DMS 273 (cell line): ENCODE results near the gene NUF2.
A peak's percentile ranks its signal among the peaks of the same experiment; 100 is the strongest.
"Not testable (repeated sequence)": the region's sequence is repeated elsewhere in the genome, so short reads cannot be mapped to it uniquely, and the experiment has no call there.

Experiments used
- DNase-seq: peaks from one replicate; lab custom pipeline; 2025; ENCODE audit not compliant: unreplicated experiment; lab: John Stamatoyannopoulos, UW

NUF2 gene

DNA sequence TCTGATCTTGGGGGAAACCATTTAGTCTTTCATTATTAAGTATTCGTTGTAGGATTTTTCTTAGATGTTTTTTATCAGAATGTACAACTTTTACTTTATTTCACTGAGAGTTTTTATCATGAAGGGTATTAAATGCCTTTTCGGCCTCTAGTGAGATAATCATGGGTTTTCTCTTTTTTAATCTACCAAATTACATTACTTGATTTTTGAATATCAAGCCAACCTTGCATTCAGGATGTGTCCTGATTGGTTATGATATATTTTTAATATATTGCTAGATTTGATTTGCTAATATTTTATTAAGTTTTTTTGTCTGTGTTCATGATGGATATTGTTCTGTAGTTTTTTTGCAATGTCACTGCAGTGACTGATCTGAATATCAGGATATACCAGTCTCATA lies 9.4 kb downstream of the NUF2 start:
- DNase-seq, result no peak

GRCh38 chr1:163335216-163335615 lies 13.5 kb downstream of the NUF2 start:
- no peak for DNase-seq

- DNase-seq, result no peak
Measured at GRCh38 chr1:163337631-163338030, 15.9 kb downstream of the NUF2 start.

- DNase-seq, result no peak
Measured at GRCh38 chr1:163346326-163346870, 24.6 kb downstream of the NUF2 start.

DNA sequence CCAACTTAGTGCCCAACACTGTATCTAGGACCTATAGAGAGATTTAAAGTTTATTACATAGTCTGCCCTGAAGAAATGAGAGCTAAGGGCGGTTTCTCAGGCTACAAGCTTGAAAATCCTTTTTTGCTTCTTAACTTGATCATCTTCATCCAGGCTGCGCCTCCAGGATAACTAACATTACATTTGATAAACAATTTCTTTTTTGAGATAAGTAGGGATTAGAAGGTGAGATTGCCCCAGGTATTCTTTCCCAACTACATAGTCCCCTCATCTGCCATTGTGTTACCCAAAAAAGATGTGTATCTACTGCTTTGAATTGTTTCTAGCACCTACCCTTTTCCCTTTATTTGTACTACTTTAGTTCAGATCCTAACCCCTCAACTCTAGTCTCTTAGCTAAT lies 25.4 kb downstream of the NUF2 start:
- no peak for DNase-seq

- DNase-seq, result no peak
Measured at GRCh38 chr1:163351912-163352311, 30.2 kb downstream of the NUF2 start.

DNA sequence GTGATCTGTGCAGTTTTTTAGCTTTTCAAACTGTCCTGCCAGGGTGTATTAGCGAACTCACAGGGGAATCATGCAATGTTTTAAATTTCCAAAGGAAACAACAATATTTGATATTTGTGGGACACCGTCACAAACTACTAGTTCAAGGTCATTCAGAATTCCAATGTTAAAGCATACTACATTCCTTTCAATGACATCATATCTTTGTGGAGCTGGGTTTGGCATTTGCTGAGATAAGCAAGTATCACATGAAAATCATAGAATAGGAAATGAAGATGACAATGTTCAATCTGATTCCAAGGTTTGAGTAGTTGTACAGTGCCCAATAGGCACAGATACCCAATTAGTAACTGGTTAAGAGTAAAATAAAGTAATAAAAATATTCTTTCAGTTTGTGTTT lies 35.6 kb downstream of the NUF2 start:
- DNase-seq, result no peak

DNA sequence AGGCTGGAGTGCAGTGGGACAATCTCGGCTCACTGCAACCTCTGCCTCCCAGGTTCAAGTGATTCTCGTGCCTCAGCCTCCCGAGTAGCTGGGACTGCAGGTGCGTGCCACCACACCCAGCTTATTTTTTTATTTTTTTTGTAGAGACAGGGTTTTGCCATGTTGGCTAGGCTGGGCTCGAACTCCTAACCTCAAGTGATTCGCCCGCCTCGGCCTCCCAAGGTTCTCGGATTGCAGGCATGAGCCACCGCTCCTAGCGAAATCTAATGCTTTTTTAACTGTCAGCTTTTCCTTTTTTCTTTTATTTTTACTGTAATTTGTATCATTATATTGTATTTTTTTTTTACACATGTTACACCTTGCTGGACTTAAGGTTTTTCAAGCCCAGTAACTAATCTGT lies 36.4 kb downstream of the NUF2 start:
- DNase-seq, result not testable (repeated sequence)

DNA sequence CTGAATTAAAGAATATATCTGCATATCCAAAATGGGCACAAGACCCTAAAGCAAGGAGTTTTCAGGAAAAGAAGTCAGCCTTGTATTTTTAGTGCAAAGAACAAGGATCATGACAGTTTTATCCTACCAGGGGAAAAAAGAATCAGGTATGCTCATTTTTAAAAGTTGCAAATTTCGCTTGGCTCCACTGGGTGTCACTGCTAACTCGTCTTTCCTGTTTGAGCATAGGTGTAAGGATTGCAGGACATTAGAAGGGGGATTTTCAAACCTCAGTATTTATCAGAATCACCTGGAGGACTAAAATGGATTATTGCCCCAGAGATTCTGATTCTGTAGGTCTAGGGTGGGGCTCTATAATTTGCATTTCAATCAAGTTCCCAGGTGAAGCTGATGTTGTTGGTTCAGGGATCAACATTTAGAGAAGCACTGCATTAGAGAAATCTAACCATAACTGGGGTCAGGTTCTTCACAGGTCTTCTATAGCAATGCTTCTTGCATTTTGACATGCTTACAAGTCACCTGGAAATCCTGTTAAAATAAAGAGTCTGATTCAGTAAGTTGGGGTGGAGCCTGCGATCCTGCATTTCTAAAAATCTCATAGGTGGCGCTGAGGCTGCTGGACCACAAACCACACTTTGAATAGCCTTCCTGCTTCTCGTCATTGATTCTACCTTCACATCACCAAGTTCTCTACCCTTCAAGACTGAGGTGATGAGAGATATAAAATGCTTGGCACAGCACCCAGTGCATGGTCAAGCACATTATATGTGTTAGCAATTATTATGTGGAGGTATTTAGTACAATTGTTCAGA lies 39.6 kb downstream of the NUF2 start:
- DNase-seq, result peak; percentile 47

GRCh38 chr1:163365186-163365585 lies 43.4 kb downstream of the NUF2 start:
- DNase-seq, result no peak

- DNase-seq, result no peak
Measured at GRCh38 chr1:163366555-163366954, 44.8 kb downstream of the NUF2 start.

DNA sequence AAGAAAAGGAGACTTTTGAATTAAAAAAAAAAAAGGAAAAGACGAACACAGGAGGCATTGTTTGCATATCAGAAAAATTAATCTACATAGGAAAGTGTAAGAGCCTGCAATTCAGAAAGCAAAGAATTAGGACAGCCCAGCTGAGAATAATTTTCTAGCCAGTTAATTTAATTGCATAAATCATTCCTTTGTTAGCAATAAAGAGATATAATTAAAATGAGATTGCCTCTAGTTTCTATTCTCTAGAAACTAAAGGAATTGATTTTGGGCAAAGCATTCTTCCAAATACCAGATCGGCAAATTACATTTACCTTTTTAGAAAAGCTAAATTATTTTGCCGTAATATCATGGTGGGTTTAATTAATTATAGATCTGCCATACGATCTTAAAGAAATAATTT lies 46.0 kb downstream of the NUF2 start:
- DNase-seq, result no peak

GRCh38 chr1:163372576-163372975 lies 50.8 kb downstream of the NUF2 start:
- DNase-seq, result no peak

- DNase-seq, result no peak
Measured at GRCh38 chr1:163378554-163378953, 56.8 kb downstream of the NUF2 start.

DNA sequence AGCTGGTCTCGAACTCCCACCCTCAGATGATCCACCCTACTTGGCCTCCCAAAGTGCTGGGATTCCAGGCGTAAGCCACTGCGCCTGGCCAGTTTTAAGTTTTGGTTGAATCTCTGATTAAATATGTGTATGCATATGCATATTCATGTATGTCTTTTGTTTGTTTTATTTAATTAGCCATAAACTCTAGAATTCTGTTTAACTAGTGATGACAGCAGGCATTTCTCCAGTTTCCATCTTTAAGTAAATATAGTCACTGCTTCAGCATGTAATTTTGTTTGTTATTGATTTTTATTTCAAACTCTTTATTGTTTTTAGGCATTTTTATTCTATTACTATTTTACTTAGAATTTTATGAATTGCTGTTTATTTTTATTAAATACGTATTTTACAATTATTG lies 58.0 kb downstream of the NUF2 start:
- no peak for DNase-seq

DNA sequence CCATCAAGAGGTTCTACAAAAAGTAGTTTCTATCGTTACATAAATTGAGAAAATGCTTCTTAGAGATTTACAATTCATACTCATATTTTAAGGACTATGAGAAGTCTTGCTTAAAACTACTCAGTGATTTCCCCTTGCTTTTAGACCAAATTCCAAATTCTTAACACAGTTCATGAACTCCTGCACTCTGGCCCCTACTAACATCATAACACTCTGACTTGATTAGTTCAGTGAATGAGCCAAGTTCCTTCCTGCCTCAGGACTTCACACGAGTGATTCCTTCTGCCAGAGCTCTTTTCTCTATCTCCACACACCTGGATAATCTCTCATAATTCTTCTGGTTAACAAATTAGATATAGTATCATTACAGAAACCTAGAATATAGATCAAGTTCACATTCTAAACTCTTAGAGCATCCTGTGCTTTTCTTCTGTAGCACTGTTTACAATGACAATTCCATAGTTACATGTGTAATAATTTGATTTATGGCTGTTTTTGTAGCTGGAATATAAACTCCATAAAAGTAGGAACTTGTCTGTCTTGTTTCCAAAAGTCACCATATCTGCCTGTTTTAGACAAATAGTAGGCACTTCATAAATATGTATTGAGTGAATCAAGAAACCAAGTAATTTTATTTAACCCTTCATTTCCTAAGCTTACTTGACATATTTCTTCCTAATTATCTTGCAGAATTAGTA lies 59.9 kb downstream of the NUF2 start:
- DNase-seq, result no peak

- no peak for DNase-seq
Measured at GRCh38 chr1:163382395-163382794, 60.6 kb downstream of the NUF2 start.

DNA sequence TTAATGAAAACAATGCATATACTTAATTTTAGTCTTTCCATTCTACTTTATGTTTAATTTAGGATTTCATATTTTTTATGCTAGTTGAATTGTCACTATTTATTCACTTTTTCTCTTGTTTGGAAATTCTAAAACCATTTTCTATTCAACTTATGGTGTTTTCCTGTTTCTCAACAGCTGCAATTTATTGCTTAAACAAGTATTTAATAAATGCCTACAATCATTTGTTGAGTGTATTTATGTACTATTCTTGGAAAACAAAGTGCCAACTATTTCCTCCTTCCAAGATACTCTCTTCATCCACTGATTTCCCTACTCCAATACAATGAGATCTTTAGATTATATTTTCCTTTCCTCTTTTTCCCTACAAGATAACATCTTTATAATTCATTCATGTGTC lies 65.4 kb downstream of the NUF2 start:
- DNase-seq, result no peak

GRCh38 chr1:163388970-163389369 lies 67.2 kb downstream of the NUF2 start:
- no peak for DNase-seq

GRCh38 chr1:163395790-163396189 lies 74.0 kb downstream of the NUF2 start:
- DNase-seq, result no peak

DNA sequence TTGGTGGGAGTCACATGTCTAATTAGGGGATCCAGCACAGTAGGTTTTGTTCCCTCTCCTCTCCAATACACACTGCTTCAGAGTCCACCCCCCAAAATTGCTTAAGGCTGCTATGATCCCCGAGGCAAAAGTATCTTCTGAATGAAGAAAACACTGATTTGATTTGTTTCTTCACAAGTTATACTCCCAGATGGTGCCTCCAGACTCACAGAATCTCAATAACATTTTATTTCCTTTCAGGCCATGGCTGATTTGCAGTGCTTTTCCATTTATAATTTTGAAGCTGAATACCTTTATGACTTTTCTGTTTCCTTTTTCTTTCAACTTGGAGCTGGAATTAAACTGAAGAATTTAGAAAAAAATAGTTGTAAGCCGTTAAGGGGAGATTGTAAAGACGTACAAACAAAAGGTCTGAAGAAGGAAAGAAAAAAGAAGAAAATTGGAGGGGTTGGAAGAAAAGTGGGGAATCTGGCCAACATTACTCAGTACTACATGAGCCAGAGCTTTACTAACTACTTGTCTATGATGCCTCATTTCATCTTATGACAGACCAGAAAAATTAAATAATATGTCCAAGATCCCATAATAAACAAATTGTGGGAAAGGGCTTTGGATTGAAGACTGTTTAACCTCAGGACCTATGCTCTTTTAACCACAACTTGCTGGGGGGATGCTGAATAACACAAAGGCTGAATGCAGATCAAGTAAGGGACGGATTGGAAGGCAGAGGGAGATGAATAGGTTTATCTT lies 75.9 kb downstream of the NUF2 start:
- no peak for DNase-seq

- no peak for DNase-seq
Measured at GRCh38 chr1:163399001-163399400, 77.2 kb downstream of the NUF2 start.
